ENCODE results near the gene RAI1. TPM values are rescaled to one million over a fixed set of nuclear protein-coding genes. Genes with fewer than 3 reads are reported as not detected.

RAI1 gene
- total RNA-seq, 4 donors from 2014 or later, result 19.4 to 38.2 (median 35.3) TPM

DNA sequence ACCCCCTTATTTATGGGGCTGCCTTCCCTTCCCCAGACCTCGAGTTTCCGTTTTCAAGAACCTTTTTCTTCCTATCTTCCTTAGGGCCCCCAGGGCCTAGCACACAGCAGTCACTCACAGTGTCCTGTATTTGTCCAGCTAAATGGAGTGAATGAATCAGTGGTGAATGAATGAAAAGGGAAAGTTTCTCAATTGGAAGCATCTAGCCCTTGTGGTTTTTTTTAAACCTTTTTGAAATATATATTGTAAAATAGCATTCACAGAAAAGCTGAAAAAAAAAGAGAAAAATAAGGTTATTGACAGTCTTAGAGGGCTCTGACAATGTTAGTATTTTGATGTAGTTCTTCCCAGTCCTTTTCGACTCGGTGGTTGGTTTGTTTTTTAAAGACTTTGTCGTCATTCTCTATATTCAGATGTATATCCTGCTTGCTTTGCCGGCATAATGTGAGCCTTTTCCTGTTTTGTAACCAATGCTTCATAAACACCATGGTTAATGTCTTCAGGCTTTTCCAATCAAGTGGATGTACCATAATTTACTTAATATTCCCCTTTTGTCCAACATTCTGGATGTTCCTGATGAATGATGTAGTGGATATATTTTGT is 45.3 kb downstream of the RAI1 start:
- no peak for DNase-seq (ENCODE audit: low spot score in 2 of 2)
- intact Hi-C loops (cut with DNase I; ENCODE audit: low total_unique reads), result no loop called here
- H3K4me3 ChIP-seq (ENCODE audit: low read depth, poor library complexity, severe bottlenecking), result no peak overlapping the region
- WGBS, 2 donors, result 67 to 73% methylated on average over 6 of the region's 6 CpGs
- TF ChIP-seq, protein P1, sequence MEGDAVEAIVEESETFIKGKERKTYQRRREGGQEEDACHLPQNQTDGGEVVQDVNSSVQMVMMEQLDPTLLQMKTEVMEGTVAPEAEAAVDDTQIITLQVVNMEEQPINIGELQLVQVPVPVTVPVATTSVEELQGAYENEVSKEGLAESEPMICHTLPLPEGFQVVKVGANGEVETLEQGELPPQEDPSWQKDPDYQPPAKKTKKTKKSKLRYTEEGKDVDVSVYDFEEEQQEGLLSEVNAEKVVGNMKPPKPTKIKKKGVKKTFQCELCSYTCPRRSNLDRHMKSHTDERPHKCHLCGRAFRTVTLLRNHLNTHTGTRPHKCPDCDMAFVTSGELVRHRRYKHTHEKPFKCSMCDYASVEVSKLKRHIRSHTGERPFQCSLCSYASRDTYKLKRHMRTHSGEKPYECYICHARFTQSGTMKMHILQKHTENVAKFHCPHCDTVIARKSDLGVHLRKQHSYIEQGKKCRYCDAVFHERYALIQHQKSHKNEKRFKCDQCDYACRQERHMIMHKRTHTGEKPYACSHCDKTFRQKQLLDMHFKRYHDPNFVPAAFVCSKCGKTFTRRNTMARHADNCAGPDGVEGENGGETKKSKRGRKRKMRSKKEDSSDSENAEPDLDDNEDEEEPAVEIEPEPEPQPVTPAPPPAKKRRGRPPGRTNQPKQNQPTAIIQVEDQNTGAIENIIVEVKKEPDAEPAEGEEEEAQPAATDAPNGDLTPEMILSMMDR (IDR thresholded peaks at IDR 0.05), result no peak
- TF ChIP-seq POLR2A (IDR thresholded peaks at IDR 0.05), result no peak

DNA sequence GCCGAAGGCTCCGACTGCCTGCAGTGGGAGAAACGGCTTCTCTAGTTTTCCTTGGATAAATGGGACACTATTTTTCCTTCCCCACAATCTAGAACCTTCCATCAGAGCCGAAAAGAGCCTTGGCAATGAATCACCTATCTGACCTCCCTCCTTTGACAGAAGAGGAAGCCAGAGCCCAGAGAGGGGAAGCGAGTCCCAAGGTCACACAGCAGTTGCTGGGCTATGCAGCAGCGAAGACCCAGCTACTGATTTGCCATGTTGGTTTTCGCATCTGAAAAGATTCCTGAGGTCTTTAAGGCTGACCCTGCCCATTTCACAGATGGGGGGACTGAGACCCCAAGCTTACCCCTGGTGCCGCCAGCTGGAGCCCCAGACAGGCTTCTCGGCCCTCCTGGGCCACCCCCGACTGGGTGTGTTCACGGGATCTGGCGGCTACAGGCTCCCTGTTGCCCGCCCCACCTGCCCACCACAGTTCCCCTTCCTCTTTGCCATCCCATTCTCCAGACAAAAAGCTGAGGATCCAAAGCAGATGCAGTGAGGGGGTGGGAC is 45.9 kb downstream of the RAI1 start:
- DNase-seq (ENCODE audit: low spot score in 2 of 2), result no peak
- no peak overlapping the region for H3K4me3 ChIP-seq (ENCODE audit: low read depth, poor library complexity, severe bottlenecking)
- TF ChIP-seq, protein P1 (IDR thresholded peaks at IDR 0.05), result no peak
- TF ChIP-seq POLR2A (IDR thresholded peaks at IDR 0.05), result no peak
- intact Hi-C loops (cut with DNase I; ENCODE audit: low total_unique reads), result no loop called here
- WGBS, 2 donors, result 87 to 90% methylated on average over 9 to 13 of the region's 13 CpGs

DNA sequence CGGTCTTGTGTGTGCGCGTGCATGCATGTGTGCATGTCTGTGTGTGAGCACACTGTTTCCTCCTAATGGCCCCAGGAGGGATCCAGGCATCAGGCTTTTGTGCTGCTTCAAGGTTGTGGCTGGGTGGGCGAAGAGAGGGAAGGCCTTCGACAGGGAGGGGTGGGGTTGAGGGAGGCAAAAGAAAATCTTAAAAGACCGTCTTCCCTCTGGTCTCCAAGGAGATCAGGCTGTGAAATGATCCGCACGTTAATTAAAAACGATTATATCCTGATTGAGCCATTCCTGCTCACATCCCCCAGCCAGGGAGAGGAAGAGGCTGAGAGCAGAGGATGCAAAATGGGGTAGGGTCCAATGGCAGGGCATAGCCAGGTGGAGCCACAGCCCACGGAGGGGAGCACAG is 46.9 kb downstream of the RAI1 start:
- DNase-seq (ENCODE audit: low spot score in 2 of 2), result no peak
- no peak overlapping the region for H3K4me3 ChIP-seq (ENCODE audit: low read depth, poor library complexity, severe bottlenecking)
- no peak for TF ChIP-seq POLR2A (IDR thresholded peaks at IDR 0.05)
- TF ChIP-seq, protein P1 (IDR thresholded peaks at IDR 0.05), result no peak
- 72 to 78% methylated on average over 10 of the region's 10 CpGs for WGBS, 2 donors
- intact Hi-C loops (cut with DNase I; ENCODE audit: low total_unique reads), result no loop called here

DNA sequence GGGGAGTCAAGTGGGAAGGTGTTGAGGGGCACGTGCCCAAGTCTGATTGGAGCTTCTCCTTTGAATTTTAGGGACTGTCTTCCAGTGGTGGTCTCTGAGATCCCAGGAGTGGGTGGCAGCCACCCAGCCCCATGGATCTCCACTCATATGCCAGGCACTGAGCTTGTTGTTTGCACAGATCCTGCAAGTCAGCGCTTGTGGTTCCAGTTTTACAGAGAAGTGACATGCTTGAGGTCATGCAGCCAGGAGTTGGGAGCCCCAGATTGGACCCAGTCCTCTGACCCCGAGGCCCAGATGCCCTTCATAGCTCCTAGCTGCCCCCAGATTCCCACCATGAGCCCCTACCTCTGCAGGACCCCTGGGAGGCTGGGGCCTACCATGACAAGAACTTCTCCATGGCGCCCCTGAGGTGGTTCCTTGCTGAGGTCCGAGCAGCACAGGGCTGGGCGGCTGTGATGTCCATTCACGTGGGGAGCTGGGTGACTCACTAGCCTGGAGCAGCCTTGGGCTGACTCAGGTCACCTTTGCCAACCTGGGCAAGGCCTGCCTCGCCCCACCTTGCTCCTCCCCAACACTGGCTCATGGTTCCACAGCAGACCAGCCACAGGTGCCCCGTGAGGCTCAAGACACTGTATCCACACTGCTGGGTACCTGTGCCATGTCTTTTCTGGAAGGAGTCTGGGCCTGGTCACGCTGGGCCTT is 47.4 kb downstream of the RAI1 start:
- DNase-seq (ENCODE audit: low spot score in 2 of 2), result no peak
- TF ChIP-seq POLR2A (IDR thresholded peaks at IDR 0.05), result no peak
- TF ChIP-seq, protein P1 (IDR thresholded peaks at IDR 0.05), result no peak
- H3K4me3 ChIP-seq (ENCODE audit: low read depth, poor library complexity, severe bottlenecking), result no peak overlapping the region
- intact Hi-C loops (cut with DNase I; ENCODE audit: low total_unique reads), result no loop called here
- 58 to 59% methylated on average over 6 to 10 of the region's 10 CpGs for WGBS, 2 donors

DNA sequence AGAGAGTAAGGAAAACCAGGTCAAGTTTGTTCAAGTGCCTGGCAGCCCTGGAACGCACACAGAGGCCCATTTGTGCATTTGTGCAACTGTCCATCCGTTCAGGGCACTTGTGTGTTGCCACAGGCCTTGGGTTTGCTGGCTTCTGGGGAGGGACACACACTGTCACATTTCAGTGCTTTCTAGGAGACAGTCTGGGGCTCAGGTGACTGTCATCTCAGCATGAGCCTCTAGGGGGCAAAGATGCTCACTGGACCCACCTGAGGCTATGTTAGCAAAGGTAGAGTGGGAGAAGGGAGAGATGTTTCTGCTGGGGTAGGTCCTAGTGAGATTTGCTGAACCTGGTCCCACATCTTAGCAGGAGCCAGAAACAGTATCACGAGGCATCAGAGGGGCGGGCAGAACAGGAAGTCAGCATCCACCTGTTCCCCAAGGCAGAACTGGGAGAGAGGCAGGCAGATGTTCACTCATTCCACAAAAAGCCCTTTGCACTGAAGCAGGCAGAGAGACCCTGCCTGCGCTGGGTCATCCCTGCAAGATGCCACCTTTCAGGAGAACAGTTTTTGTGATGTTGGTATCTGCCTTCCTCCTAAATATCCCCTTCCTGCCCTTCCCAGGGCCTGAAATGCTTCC is 48.5 kb downstream of the RAI1 start:
- no peak for DNase-seq (ENCODE audit: low spot score in 2 of 2)
- no peak overlapping the region for H3K4me3 ChIP-seq (ENCODE audit: low read depth, poor library complexity, severe bottlenecking)
- intact Hi-C loops (cut with DNase I; ENCODE audit: low total_unique reads), result no loop called here
- 64 to 70% methylated on average over 5 of the region's 5 CpGs for WGBS, 2 donors
- TF ChIP-seq, protein P1 (IDR thresholded peaks at IDR 0.05), result no peak
- TF ChIP-seq POLR2A (IDR thresholded peaks at IDR 0.05), result no peak

Measured in lower leg skin (tissue), 4 donors.